ENCODE results near the gene PLEKHM3.

GRCh38 chr2:207869784-207870778 lies 155.2 kb downstream of the PLEKHM3 start:
- TF ChIP-seq EZH2 (IDR thresholded peaks at IDR 0.05; ENCODE audit: insufficient read depth, poor library complexity, severe bottlenecking) (no peak), EZH2phosphoT487 (IDR thresholded peaks at IDR 0.05; ENCODE audit: insufficient read depth, low read depth) (no peak)
